Prostate gland (tissue), 2 donors: Measurements from ENCODE around the gene PBX3. TPM values are rescaled to one million over a fixed set of nuclear protein-coding genes. Genes with fewer than 3 reads are reported as not detected.

Source experiments
- DNase-seq: peaks from one replicate; pipeline ENCODE4 v3.0.0-alpha.2; 2019; ENCODE audit warnings: low spot score
- H3K27ac ChIP-seq, 2 donors: fragments of 200-600 bp; sonication (generic); 2 replicates each; pipeline ENCODE4 v1.5.1; 2017 to 2019
- H3K27me3 ChIP-seq: fragments of 200-600 bp; sonication (generic); replicated peaks from 2 replicates; pipeline ENCODE4 v1.5.1; 2019; ENCODE audit not compliant: insufficient read depth
- H3K36me3 ChIP-seq, 2 donors: fragments of 200-600 bp; sonication (generic); 1 replicate in 1 of 2; 2 replicates in 1 of 2; pipeline versions ENCODE4 v1.5.1 to v1.8.1; 2017 to 2019
- H3K4me1 ChIP-seq: fragments of 200-600 bp; sonication (generic); replicated peaks from 2 replicates; pipeline ENCODE4 v1.5.1; 2019
- H3K4me3 ChIP-seq, 2 donors: fragments of 200-600 bp; sonication (generic); 2 replicates each; pipeline ENCODE4 v1.5.1; 2017 to 2019
- H3K9me3 ChIP-seq: fragments of 200-600 bp; sonication (generic); 2 replicates; pipeline ENCODE4 v1.5.1; 2017
- CTCF ChIP-seq, 4 experiments: fragments of 200-600 bp in 2 of 4; fragments of 450-650 bp in 2 of 4; sonication (generic) in 2 of 4; IDR thresholded peaks; 1 replicate in 3 of 4; 2 replicates in 1 of 4; pipeline ENCODE4 v1.5.1; 2016 to 2019; ENCODE audit warnings: antibody characterized with exemption in 4 of 4, mild to moderate bottlenecking in 2 of 4, moderate library complexity in 2 of 4
- POLR2A ChIP-seq: fragments of 450-650 bp; IDR thresholded peaks from one replicate; pipeline ENCODE4 v1.6.1; 2016; ENCODE audit warnings: antibody characterized with exemption, mild to moderate bottlenecking
- POLR2AphosphoS5 ChIP-seq: sonication (generic); formaldehyde crosslinking; IDR thresholded peaks from one replicate; pipeline ENCODE4 v1.6.1; 2017; ENCODE audit warnings: antibody characterized with exemption
- WGBS: methylation state at CpG from one replicate; pipeline ENCODE4 v1.1.5; 2018; 5-methylcytosine and 5-hydroxymethylcytosine counted together
- intact Hi-C: fragments of 100-400 bp; cut with DNase I; formaldehyde crosslinking; loops from one replicate; pipeline ENCODE4 v1.14.2; 2022
- total RNA-seq, 2 donors: library from RNA; depleted of rRNA; stranded (reverse); fragments of >200 nt; gene quantifications; one replicate each; pipeline ENCODE4 v1.1.0, GENCODE V29; 2016

PBX3 gene
- total RNA-seq, 2 donors from 2014 or later, result 48.5 to 77.6 TPM

GRCh38 chr9:125815568-125815967 lies 68.4 kb downstream of the PBX3 start:
- intact Hi-C loops, result no loop called here
- TF ChIP-seq POLR2AphosphoS5 (no peak), CTCF (IDR thresholded peaks at IDR 0.05) (no peak), POLR2A (no peak)
- no peaks in the 10 kb centered on the region for H3K27me3 ChIP-seq
- no peak overlapping the region for H3K27ac ChIP-seq
- H3K36me3 ChIP-seq, result no peaks in the 10 kb centered on the region
- DNase-seq, result no peak
- H3K9me3 ChIP-seq, result no peaks in the 10 kb centered on the region
- WGBS, result 92% methylated on average over 1 of the region's 1 CpG
- no peak overlapping the region for H3K4me3 ChIP-seq
- no peaks in the 10 kb centered on the region for H3K4me1 ChIP-seq

GRCh38 chr9:125816321-125816720 lies 69.1 kb downstream of the PBX3 start:
- no peak for DNase-seq
- WGBS, result 97% methylated on average over 5 of the region's 5 CpGs
- Histone ChIP-seq H3K4me1 (no peaks in the 10 kb centered on the region), H3K27ac (no peak overlapping the region), H3K27me3 (no peaks in the 10 kb centered on the region), H3K4me3 (no peak overlapping the region), H3K36me3 (no peaks in the 10 kb centered on the region), H3K9me3 (no peaks in the 10 kb centered on the region)
- intact Hi-C loops, result no loop called here
- no peak for TF ChIP-seq CTCF (IDR thresholded peaks at IDR 0.05)
- no peak for TF ChIP-seq POLR2AphosphoS5
- TF ChIP-seq POLR2A, result no peak

GRCh38 chr9:125820100-125820804 lies 73.1 kb downstream of the PBX3 start:
- H3K27ac ChIP-seq, result no peak overlapping the region
- TF ChIP-seq CTCF (IDR thresholded peaks at IDR 0.05) (no peak), POLR2A (no peak), POLR2AphosphoS5 (no peak)
- H3K4me3 ChIP-seq, result no peak overlapping the region
- H3K27me3 ChIP-seq, result no peaks in the 10 kb centered on the region
- H3K9me3 ChIP-seq, result no peaks in the 10 kb centered on the region
- H3K36me3 ChIP-seq, result no peaks in the 10 kb centered on the region
- intact Hi-C loops, result loop anchor here (5.0 kb wide), 1 partner anchor 73 kb away; the partner anchor contains the start of gene PBX3
- 52% methylated on average over 4 of the region's 4 CpGs for WGBS
- no peaks in the 10 kb centered on the region for H3K4me1 ChIP-seq
- DNase-seq, result no peak

- Histone ChIP-seq H3K27ac (no peak overlapping the region), H3K9me3 (no peaks in the 10 kb centered on the region), H3K36me3 (no peaks in the 10 kb centered on the region), H3K4me3 (no peak overlapping the region), H3K27me3 (no peaks in the 10 kb centered on the region), H3K4me1 (no peaks in the 10 kb centered on the region)
- no peak for DNase-seq
- TF ChIP-seq POLR2A, result no peak
- TF ChIP-seq POLR2AphosphoS5, result no peak
- TF ChIP-seq CTCF (IDR thresholded peaks at IDR 0.05), result no peak
- intact Hi-C loops, result loop anchor here (5.0 kb wide), 1 partner anchor 74 kb away; the partner anchor contains the start of gene PBX3
- WGBS, result 58% methylated on average over 4 of the region's 4 CpGs
These were observed 73.9 kb downstream of the PBX3 start for GRCh38 chr9:125821078-125821477.

- no peak overlapping the region for H3K27ac ChIP-seq
- no peak overlapping the region for H3K4me3 ChIP-seq
- intact Hi-C loops, result loop anchor here (5.0 kb wide), 1 partner anchor 75 kb away; the partner anchor contains the start of gene PBX3
- no peak for TF ChIP-seq CTCF (IDR thresholded peaks at IDR 0.05)
- TF ChIP-seq POLR2AphosphoS5, result no peak
- TF ChIP-seq POLR2A, result no peak
- WGBS, result 40% methylated on average over 2 of the region's 2 CpGs
- H3K9me3 ChIP-seq, result no peaks in the 10 kb centered on the region
- H3K27me3 ChIP-seq, result no peaks in the 10 kb centered on the region
- no peak for DNase-seq
- H3K36me3 ChIP-seq, result no peaks in the 10 kb centered on the region
- no peaks in the 10 kb centered on the region for H3K4me1 ChIP-seq
These were observed 75.0 kb downstream of the PBX3 start for GRCh38 chr9:125822160-125822559.
